PC-9 (cell line): ENCODE measurements around the gene TRAF2. TPM values are rescaled to one million over a fixed set of nuclear protein-coding genes. Genes with fewer than 3 reads are reported as not detected.

Experiments
- BruUV-seq: library from RNA; stranded (reverse); fragments of 400-500 nt; replicated peaks from 2 replicates; lab custom pipeline; 2021; lab: Mats Ljungman, UMichigan
- CTCF ChIA-PET: fragments of 300-600 bp; sonication (Branson Sonifier 250); formaldehyde crosslinking; loops from one replicate; lab custom pipeline; 2022; ENCODE audit warnings: antibody characterized with exemption; lab: Charles Lee
- POLR2A ChIA-PET: fragments of 300-600 bp; sonication (Branson Sonifier 250); formaldehyde crosslinking; loops from one replicate; lab custom pipeline; 2022; ENCODE audit warnings: antibody characterized with exemption; ENCODE audit not compliant: unreplicated experiment; lab: Charles Lee
- DNase-seq, 2 experiments: peaks; one replicate each; pipeline versions ENCODE4 v3.0.0 to v3.0.0-alpha.2; 2015 to 2022; ENCODE audit warnings: mixed read lengths in 1 of 2
- H2AFZ ChIP-seq: fragments of 200-600 bp; sonication (generic); 2 replicates; pipeline ENCODE4 v1.8.1; 2017; ENCODE audit warnings: antibody characterized with exemption
- H3F3A ChIP-seq: fragments of 200-600 bp; sonication (generic); 2 replicates; pipeline ENCODE4 v1.8.1; 2017; ENCODE audit warnings: antibody characterized with exemption, mild to moderate bottlenecking, low read depth; ENCODE audit not compliant: insufficient read depth
- H3K27ac ChIP-seq: fragments of 200-600 bp; sonication (generic); 2 replicates; pipeline ENCODE4 v1.6.1; 2016; ENCODE audit warnings: mixed run types
- H3K27me3 ChIP-seq: fragments of 200-600 bp; sonication (generic); 2 replicates; pipeline ENCODE4 v1.6.1; 2016; ENCODE audit warnings: low read depth, mixed run types; ENCODE audit not compliant: insufficient read depth
- H3K36me3 ChIP-seq: fragments of 200-600 bp; sonication (generic); 2 replicates; pipeline ENCODE4 v1.6.1; 2016; ENCODE audit warnings: low read depth, mixed run types
- H3K4me1 ChIP-seq: fragments of 200-600 bp; sonication (generic); replicated peaks from 2 replicates; pipeline ENCODE4 v1.6.1; 2016; ENCODE audit warnings: mixed run types; ENCODE audit not compliant: insufficient read depth
- H3K4me2 ChIP-seq: fragments of 200-600 bp; sonication (generic); 2 replicates; pipeline ENCODE4 v1.6.1; 2017; ENCODE audit warnings: mixed run types
- H3K4me3 ChIP-seq: fragments of 200-600 bp; sonication (generic); 2 replicates; pipeline ENCODE4 v1.6.1; 2016; ENCODE audit warnings: mixed run types
- H3K79me2 ChIP-seq: fragments of 200-600 bp; sonication (generic); 2 replicates; pipeline ENCODE4 v1.6.1; 2017; ENCODE audit warnings: low read depth, mixed run types
- H3K9me2 ChIP-seq: fragments of 200-600 bp; sonication (generic); 2 replicates; pipeline ENCODE4 v1.8.1; 2017; ENCODE audit warnings: mild to moderate bottlenecking; ENCODE audit not compliant: insufficient read depth
- H3K9me3 ChIP-seq: fragments of 200-600 bp; sonication (generic); 2 replicates; pipeline ENCODE4 v1.8.1; 2016; ENCODE audit warnings: low read depth; ENCODE audit not compliant: insufficient read depth
- H4K20me1 ChIP-seq: fragments of 200-600 bp; sonication (generic); 2 replicates; pipeline ENCODE4 v1.8.1; 2017; ENCODE audit not compliant: insufficient read depth
- CTCF ChIP-seq: fragments of 200-600 bp; sonication (generic); conservative IDR thresholded peaks from 2 replicates; pipeline ENCODE4 v1.6.1; 2017; ENCODE audit warnings: mixed run types, antibody characterized with exemption, mild to moderate bottlenecking, moderate library complexity
- EZH2 ChIP-seq: fragments of 200-600 bp; sonication (generic); IDR thresholded peaks from 2 replicates; pipeline ENCODE4 v1.8.0; 2017; ENCODE audit warnings: antibody characterized with exemption, low read depth
- intact Hi-C: fragments of 100-400 bp; cut with micrococcal nuclease; formaldehyde crosslinking; loops from one replicate; pipeline ENCODE4 v1.10.0; 2022; ENCODE audit not compliant: unreplicated experiment
- total RNA-seq: library from RNA; stranded (reverse); gene quantifications from 2 replicates; pipeline ENCODE4 v1.2.3, GENCODE V29; 2021

Gene TRAF2
- total RNA-seq, 1 experiment from 2014 or later: 42.7 TPM

- peak overlapping the region; percentile 69; the same call in 1 of the 2 replicates for H2AFZ ChIP-seq
- CTCF ChIA-PET: interaction anchor here (1.9 kb wide), 1 partner anchor 102 kb away, joined by 9 read pairs; no protein-coding TSS in a partner anchor
- peaks cover 13% of the 10 kb centered on the region for H4K20me1 ChIP-seq
- H3K27ac ChIP-seq: peak overlapping the region; percentile 51; the same call in 1 of the 2 replicates
- intact Hi-C loops: loop anchor here (1.0 to 5.0 kb wide), 5 partner anchors 46 to 181 kb away; partner anchors contain the start of genes ABCA2, CLIC3 and TMEM141
- DNase-seq: no peak
- peak overlapping the region; percentile 87 for H3K4me3 ChIP-seq
- H3K79me2 ChIP-seq: no peaks in the 10 kb centered on the region
- no peaks in the 10 kb centered on the region for H3K27me3 ChIP-seq
- H3K9me2 ChIP-seq: no peaks in the 10 kb centered on the region
- peaks cover 19% of the 10 kb centered on the region; the same call in 1 of the 2 replicates for H3F3A ChIP-seq
- TF ChIP-seq EZH2: no peak
- no peak for TF ChIP-seq CTCF
- H3K4me1 ChIP-seq: peaks cover 9% of the 10 kb centered on the region; the same call in 1 of the 2 replicates
- POLR2A ChIA-PET: interaction anchor here (0.6 to 1.4 kb wide), 4 partner anchors 55 to 189 kb away, joined by 3 to 27 read pairs (median 8); no protein-coding TSS in a partner anchor
- BruUV-seq: TSS peak; percentile 10
- peak overlapping the region; percentile 85 for H3K4me2 ChIP-seq
- no peaks in the 10 kb centered on the region for H3K9me3 ChIP-seq
- H3K36me3 ChIP-seq: no peaks in the 10 kb centered on the region
These were observed 39.8 kb upstream of the TRAF2 start for GRCh38 chr9:136846376-136847087.

- Histone ChIP-seq H3K4me1 (peaks cover 6% of the 10 kb centered on the region; the same call in 1 of the 2 replicates), H3K4me3 (peak overlapping the region; percentile 87), H3K27me3 (no peaks in the 10 kb centered on the region), H3K79me2 (no peaks in the 10 kb centered on the region), H3K9me3 (no peaks in the 10 kb centered on the region), H3K4me2 (peak overlapping the region; percentile 85), H2AFZ (peak overlapping the region; percentile 70; the same call in 1 of the 2 replicates), H4K20me1 (peaks cover 16% of the 10 kb centered on the region), H3F3A (peaks cover 22% of the 10 kb centered on the region; the same call in 1 of the 2 replicates), H3K27ac (peak overlapping the region; percentile 80), H3K36me3 (no peaks in the 10 kb centered on the region), H3K9me2 (no peaks in the 10 kb centered on the region)
- TF ChIP-seq CTCF (no peak), EZH2 (no peak)
- ChIA-PET POLR2A (interaction anchor here (0.5 to 1.4 kb wide), 10 partner anchors 36 to 239 kb away, joined by 3 to 27 read pairs (median 10); partner anchors contain the start of genes MAN1B1 and PAXX), CTCF (interaction anchor here (0.6 to 1.9 kb wide), 4 partner anchors 25 to 188 kb away, joined by 4 to 9 read pairs (median 6); no protein-coding TSS in a partner anchor)
- BruUV-seq: no TSS peak
- DNase-seq: peak; percentile 69 to 93
- intact Hi-C loops: loop anchor here (1.0 to 5.0 kb wide), 5 partner anchors 46 to 180 kb away; partner anchors contain the start of genes ABCA2, CLIC3 and TMEM141
These were observed 39.1 kb upstream of the TRAF2 start for GRCh38 chr9:136847088-136847825.
